SH-SY5Y (cell line): ENCODE data around the gene SMIM28.

Source experiments
- GATA2 ChIP-seq: IDR thresholded peaks from 2 replicates; pipeline ENCODE4 v1.6.1; 2011; ENCODE audit warnings: mild to moderate bottlenecking, low read depth, low read length
- GATA3 ChIP-seq: IDR thresholded peaks from 2 replicates; pipeline ENCODE4 v1.6.1; 2011; ENCODE audit warnings: low read depth, mild to moderate bottlenecking, low read length, moderate library complexity

DNA sequence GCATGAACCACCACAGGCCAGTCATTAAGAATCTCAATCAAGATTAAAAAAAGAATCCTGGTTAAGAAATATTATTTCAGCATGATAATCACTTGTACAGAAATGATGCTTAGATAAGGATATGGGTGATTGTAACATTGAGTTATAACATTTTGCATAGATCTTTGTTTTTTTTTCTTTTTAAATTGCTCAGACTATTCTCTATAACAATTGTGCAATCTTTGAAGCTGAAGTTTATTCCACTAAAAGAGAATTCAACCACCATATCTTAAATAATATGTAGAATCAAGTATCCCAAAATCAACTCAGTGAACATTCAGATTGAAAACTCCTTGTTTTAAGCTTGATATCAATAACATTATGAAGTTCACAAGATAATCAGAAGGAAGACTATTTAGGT lies 663 bp upstream of the SMIM28 start:
- TF ChIP-seq GATA2 (no peak), GATA3 (no peak)
